ENCODE measurements around the gene RENBP.

Gene RENBP

DNA sequence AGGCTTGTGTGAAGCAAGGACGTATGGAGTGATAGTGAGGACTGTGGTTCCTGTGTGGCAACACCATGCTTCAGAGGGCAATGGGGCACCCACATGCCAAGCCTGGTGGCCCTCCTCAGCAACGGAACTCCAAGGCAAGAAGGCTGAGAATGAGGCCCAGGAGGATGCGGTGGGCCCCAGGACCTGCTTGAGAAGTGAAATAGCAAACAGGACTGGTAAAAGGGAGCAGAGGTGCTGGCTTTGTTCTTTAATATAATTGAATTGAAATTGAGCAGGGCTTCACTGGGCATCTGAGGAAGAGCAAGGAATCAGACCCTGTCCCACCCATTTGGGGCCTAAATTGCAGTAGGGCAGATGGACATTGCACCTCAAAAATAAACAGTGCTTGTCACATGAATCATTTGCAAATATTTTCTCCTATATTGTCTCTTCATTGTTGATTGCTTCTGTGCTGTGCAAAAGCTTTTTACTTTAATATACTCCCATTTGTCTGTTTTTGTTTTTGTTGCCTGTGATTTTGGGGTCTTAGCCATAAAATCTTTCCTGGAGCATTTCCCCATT, 30.4 kb upstream of the RENBP start:
- Histone ChIP-seq H3K36me3 (peaks cover 9% of the 10 kb centered on the region), H3K27me3 (no peaks in the 10 kb centered on the region), H3K9me3 (no peaks in the 10 kb centered on the region), H3K4me3 (ENCODE audit: low read depth, low read length) (no peak overlapping the region), H3K4me1 (peaks cover 7% of the 10 kb centered on the region)
- TF ChIP-seq, protein P1, sequence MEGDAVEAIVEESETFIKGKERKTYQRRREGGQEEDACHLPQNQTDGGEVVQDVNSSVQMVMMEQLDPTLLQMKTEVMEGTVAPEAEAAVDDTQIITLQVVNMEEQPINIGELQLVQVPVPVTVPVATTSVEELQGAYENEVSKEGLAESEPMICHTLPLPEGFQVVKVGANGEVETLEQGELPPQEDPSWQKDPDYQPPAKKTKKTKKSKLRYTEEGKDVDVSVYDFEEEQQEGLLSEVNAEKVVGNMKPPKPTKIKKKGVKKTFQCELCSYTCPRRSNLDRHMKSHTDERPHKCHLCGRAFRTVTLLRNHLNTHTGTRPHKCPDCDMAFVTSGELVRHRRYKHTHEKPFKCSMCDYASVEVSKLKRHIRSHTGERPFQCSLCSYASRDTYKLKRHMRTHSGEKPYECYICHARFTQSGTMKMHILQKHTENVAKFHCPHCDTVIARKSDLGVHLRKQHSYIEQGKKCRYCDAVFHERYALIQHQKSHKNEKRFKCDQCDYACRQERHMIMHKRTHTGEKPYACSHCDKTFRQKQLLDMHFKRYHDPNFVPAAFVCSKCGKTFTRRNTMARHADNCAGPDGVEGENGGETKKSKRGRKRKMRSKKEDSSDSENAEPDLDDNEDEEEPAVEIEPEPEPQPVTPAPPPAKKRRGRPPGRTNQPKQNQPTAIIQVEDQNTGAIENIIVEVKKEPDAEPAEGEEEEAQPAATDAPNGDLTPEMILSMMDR (IDR thresholded peaks at IDR 0.05; ENCODE audit: low read depth, low read length) = no peak
- no peak for DNase-seq

DNA sequence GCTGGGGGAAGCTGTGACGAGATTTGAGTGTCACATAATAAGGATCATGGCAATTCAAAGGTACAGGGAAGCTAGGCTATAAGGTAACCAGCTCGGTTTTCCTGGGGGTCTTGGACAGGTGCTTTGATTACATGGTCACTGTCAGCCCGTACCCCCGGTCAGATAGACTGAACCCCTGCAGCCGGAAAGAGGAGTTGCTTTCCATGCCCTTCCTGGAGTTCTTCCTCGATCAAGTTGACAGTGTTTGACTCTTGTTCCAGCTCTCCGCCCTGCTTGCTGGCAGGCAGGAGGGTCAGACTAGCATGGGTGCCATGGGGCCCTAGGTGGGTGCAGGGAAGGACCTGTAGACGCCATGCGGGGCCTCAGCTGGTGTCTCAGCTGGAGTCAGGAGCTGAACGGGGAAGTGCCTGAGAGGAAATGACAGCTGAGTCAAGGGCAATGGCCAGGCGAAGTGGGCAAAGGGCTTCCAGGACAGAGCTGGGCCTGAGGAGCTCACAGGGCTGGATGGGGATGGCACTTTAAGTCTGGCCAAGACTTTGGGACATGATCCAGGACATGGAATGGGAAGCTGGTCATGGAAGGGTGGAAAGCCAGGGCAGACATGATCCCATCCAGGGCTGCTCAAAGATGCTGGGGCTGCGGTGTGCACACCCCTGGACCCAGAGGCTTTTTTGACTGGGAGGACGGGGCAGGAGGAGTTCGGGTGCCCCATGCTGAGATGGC, 29.7 kb upstream of the RENBP start:
- DNase-seq = no peak
- TF ChIP-seq, protein P1 (IDR thresholded peaks at IDR 0.05; ENCODE audit: low read depth, low read length) = no peak
- Histone ChIP-seq H3K4me1 (peaks cover 7% of the 10 kb centered on the region), H3K36me3 (peaks cover 9% of the 10 kb centered on the region), H3K27me3 (no peaks in the 10 kb centered on the region), H3K9me3 (no peaks in the 10 kb centered on the region), H3K4me3 (ENCODE audit: low read depth, low read length) (no peak overlapping the region; the same call in 1 of the 2 replicates)

DNA sequence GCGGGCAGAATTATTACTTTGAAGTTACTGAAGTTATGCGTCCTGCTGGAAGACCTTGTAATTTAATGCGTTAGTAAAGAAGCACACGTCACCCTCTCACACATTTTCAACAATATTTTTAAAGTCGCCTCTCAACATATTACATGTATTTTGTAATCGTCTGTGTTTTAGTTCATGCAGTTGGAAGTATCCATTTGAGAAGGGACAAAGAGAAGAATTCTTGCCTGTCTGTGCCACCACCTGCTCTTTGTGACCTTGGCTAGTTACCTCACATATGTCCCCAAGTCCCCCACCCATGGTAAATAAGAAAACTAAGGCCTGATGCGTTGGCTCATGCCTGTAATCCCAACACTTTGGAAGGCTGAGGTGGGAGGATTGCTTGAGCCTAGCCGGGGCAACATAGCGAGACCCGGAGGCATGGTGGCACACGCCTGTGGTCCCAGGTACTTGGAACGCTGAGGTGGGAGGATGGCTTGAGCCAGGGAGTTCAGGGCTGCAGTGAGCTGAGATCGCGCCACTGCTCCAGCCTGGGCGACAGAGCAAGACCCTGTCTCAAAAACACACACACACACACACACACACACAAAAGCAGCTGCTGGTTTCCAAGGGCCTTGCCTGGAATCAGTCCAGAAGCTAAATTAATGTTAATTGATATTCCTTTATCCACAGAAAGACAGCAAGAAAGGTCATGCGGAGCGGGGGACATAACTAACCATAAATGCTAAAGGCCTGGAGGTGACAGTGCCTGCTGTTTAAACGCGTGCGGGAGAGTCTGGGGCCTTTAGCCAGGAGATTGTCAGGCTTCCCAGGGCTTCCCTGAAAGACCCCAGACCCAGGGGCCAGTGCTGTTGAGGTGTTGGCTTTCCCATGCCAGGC, 28.9 kb upstream of the RENBP start:
- H3K27me3 ChIP-seq = no peaks in the 10 kb centered on the region
- peak overlapping the region; percentile 56 for H3K4me3 ChIP-seq (ENCODE audit: low read depth, low read length)
- no peaks in the 10 kb centered on the region for H3K9me3 ChIP-seq
- DNase-seq = peak; percentile 54
- peaks cover 14% of the 10 kb centered on the region for H3K36me3 ChIP-seq
- H3K4me1 ChIP-seq = peaks cover 7% of the 10 kb centered on the region
- TF ChIP-seq, protein P1 (IDR thresholded peaks at IDR 0.05; ENCODE audit: low read depth, low read length) = no peak

DNA sequence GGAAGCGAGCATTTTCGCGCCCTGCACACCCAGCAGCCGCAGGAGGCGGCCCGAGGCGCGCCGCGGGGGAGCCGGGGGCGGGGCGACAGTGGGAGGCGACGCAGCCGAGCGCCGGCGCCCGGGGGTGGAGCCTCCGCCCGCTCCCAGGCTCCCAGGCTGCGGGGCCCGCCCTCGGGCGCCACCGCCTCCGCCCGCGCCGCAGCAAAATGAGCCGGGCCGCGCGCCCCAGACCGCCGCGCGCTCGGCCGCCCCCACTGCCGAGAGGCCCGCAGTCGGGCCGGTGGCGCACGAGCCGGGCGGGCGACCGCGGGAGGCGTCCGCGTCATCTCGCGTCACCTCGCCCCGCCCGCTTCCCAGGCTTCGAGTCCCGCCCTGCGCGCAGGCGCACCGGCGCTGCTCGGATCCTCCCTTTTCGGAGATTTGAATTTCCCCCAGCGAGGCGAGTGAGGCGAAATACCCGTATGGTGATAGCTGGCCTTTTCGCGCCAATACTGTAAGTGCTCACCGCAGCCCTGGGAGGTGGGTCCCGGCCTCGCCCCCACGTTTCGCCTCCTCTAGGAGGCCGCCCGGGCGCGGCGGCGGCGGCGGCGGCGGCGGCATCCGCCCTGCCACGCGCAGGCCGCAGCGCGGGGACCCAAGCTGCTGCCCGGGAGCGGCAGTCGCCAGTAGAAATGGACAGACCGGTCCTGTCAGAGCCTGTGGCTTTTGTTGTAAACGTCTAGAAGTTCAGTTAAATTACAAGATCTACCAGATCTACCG, 28.1 kb upstream of the RENBP start, which contains the start of gene TMEM187:
Gene TMEM187, plus strand, starts transcription at position 387 of the 759 bp plus-strand sequence. CDS start 9,309 bp downstream, outside the sequence.
- H3K4me1 ChIP-seq = peaks cover 7% of the 10 kb centered on the region
- H3K36me3 ChIP-seq = peaks cover 23% of the 10 kb centered on the region
- H3K27me3 ChIP-seq = no peaks in the 10 kb centered on the region
- TF ChIP-seq, protein P1 (IDR thresholded peaks at IDR 0.05; ENCODE audit: low read depth, low read length) = no peak
- peak within 1 kb of the TSS; percentile 93 for H3K4me3 ChIP-seq (ENCODE audit: low read depth, low read length)
- DNase-seq = peak; percentile 92
- no peaks in the 10 kb centered on the region for H3K9me3 ChIP-seq

DNA sequence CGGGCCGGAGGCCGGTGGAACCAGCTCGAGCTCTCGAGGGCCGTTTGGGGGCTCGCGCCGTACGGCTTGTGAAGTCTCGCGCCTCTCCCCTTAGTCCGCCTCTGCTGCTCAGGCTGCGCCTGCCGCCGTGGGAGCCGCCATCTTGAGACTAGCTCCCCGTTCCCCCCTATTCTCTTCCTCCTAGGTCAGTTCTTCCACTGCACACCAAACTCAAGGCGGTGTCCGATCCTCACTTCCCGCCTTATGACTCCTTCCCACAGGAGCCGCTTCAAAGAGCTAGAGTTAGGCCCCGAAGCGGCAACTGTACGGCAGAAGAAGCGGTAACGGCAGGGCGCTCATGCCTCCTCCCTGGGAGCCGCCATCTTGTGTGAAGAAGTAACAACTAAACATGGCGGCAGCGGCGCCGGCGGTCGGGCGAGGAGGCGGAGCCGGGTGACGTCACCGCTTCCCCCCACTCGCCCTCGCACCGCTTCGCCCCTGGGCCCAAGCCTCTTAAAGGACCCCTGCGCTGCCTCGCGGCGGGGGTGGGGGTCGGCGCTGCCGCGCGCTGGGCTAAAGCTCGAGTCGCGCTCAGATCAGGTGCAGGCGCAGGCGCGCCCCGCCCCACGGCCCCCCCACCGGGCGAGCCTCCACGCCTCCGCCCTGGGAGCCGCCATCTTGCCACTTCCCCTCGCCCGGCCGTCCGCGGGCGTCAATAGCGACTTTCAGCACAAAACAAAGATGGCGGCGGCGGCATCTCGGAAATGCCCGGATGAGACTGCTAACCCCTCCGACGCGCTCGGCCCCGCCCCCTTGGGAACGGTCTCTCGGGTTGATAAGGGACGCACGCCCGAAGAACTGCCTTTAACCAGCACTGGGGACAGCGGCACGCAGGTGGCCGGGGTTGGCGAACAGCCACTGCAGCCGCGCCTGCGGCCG, 27.3 kb upstream of the RENBP start, which contains the start of gene HCFC1:
Gene HCFC1, minus strand, starts transcription at position 369 of the 918 bp plus-strand sequence. CDS start 978 bp downstream, outside the sequence.
- peaks cover 7% of the 10 kb centered on the region for H3K4me1 ChIP-seq
- peak within 1 kb of the TSS; percentile 93 for H3K4me3 ChIP-seq (ENCODE audit: low read depth, low read length)

More for the DNA sequence above, 27.3 kb upstream of the RENBP start, which contains the start of gene HCFC1:
- Histone ChIP-seq H3K36me3 (peaks cover 29% of the 10 kb centered on the region), H3K9me3 (no peaks in the 10 kb centered on the region), H3K27me3 (no peaks in the 10 kb centered on the region)
- DNase-seq = peak; percentile 91
- TF ChIP-seq, protein P1 (IDR thresholded peaks at IDR 0.05; ENCODE audit: low read depth, low read length) = no peak
